HepG2 (cell line): ENCODE measurements around the gene PLPPR4. TPM values are rescaled to one million over a fixed set of nuclear protein-coding genes. Genes with fewer than 3 reads are reported as not detected.

Source experiments
- ATAC-seq: fragments of 200-7000 bp; cut with Tn5 transposase; 3 replicates; pipeline ENCODE4 v1.9.1; 2020; ENCODE audit warnings: mild to moderate bottlenecking, moderate library complexity
- BruUV-seq: library from RNA; stranded (reverse); fragments of 400-500 nt; replicated peaks from 2 replicates; lab custom pipeline; 2021; lab: Mats Ljungman, UMichigan
- CTCF ChIA-PET: fragments of 300-600 bp; formaldehyde crosslinking; extraction: SDS; loops from one replicate; lab custom pipeline; 2021; ENCODE audit warnings: low total read pairs, inconsistent platforms, low intra/inter-chr PET ratio; lab: Yijun Ruan, JAX
- POLR2A ChIA-PET: fragments of 350-600 bp; sonication (Branson Sonifier 250); formaldehyde crosslinking; loops from one replicate; lab custom pipeline; 2020; ENCODE audit warnings: antibody characterized with exemption, inconsistent platforms; lab: Yijun Ruan, JAX
- DNase-seq: peaks from one replicate; pipeline ENCODE4 v3.0.0-alpha.2; 2015; ENCODE audit warnings: low spot score
- FAIRE-seq: peaks from 3 replicates; lab custom pipeline; 2011; peaks lifted over from hg19 to GRCh38; lab: Jason Lieb, UNC
- H2AFZ ChIP-seq: one replicate; pipeline ENCODE4 v1.6.1; 2011; ENCODE audit warnings: low read length, inconsistent platforms
- H3K27ac ChIP-seq: fragments of 300-600 bp; 3 replicates; pipeline ENCODE4 v1.8.0; 2011; ENCODE audit warnings: mixed run types, mild to moderate bottlenecking, mixed read lengths, low read length, inconsistent platforms; ENCODE audit not compliant: insufficient read depth; ENCODE audit errors: extremely low read length
- H3K27me3 ChIP-seq, 2 experiments: fragments of 200-600 bp in 1 of 2; 2 replicates in 1 of 2; 3 replicates in 1 of 2; pipeline versions ENCODE4 v1.6.0 to v1.8.0; 2011; ENCODE audit warnings: low read length in 2 of 2, mild to moderate bottlenecking in 2 of 2, moderate library complexity in 2 of 2, inconsistent platforms in 1 of 2; ENCODE audit not compliant: insufficient read depth in 2 of 2, control insufficient read depth in 1 of 2
- H3K36me3 ChIP-seq, 2 experiments: fragments of 200-600 bp in 1 of 2; replicated peaks in 1 of 2; 2 replicates in 1 of 2; 3 replicates in 1 of 2; pipeline versions ENCODE4 v1.5.1 to v1.8.0; 2011; ENCODE audit warnings: low read length in 2 of 2, inconsistent platforms in 1 of 2; ENCODE audit not compliant: insufficient read depth in 2 of 2, control insufficient read depth in 1 of 2
- H3K4me1 ChIP-seq: 2 replicates; pipeline ENCODE4 v1.5.1; 2012; ENCODE audit warnings: low read length, inconsistent platforms; ENCODE audit not compliant: insufficient read depth
- H3K4me2 ChIP-seq: 2 replicates; pipeline ENCODE4 v1.6.0; 2011; ENCODE audit warnings: low read depth, low read length, inconsistent platforms
- H3K4me3 ChIP-seq, 3 experiments: fragments of 200-600 bp in 1 of 3; sonication (generic), shearing (Covaris generic) in 1 of 3; replicated peaks in 1 of 3; 2 replicates each; pipeline ENCODE4 v1.5.1; 2011 to 2016; ENCODE audit warnings: low read length in 3 of 3, inconsistent platforms in 2 of 3, low read depth in 2 of 3, mild to moderate bottlenecking in 2 of 3, control low read depth in 1 of 3, mixed read lengths in 1 of 3; ENCODE audit not compliant: insufficient read depth in 1 of 3
- H3K79me2 ChIP-seq: one replicate; pipeline ENCODE4 v1.6.1; 2011; ENCODE audit warnings: low read length, inconsistent platforms; ENCODE audit not compliant: insufficient read depth
- H3K9ac ChIP-seq: 2 replicates; pipeline ENCODE4 v1.6.0; 2011; ENCODE audit warnings: mild to moderate bottlenecking, low read depth, low read length, inconsistent platforms; ENCODE audit not compliant: insufficient read depth
- H3K9me3 ChIP-seq: 2 replicates; pipeline ENCODE4 v1.5.1; 2012; ENCODE audit warnings: mild to moderate bottlenecking, low read length
- H4K20me1 ChIP-seq: 2 replicates; pipeline ENCODE4 v1.6.0; 2011; ENCODE audit warnings: inconsistent platforms, mild to moderate bottlenecking, low read length, moderate library complexity; ENCODE audit not compliant: insufficient read depth
- ASH2L ChIP-seq: fragments of 300-600, 200-600 bp; sonication (generic); IDR thresholded peaks from 2 replicates; pipeline ENCODE4 v1.7.0; 2017; ENCODE audit warnings: low read depth, mild to moderate bottlenecking, moderate library complexity, mixed read lengths, low read length; ENCODE audit not compliant: insufficient read length
- CHCHD3 ChIP-seq: sonication (generic); formaldehyde crosslinking; IDR thresholded peaks from 2 replicates; pipeline ENCODE4 v1.8.0; 2022; ENCODE audit warnings: mild to moderate bottlenecking, missing genetic modification reagents, moderate library complexity
- DRAP1 ChIP-seq: IDR thresholded peaks from 2 replicates; pipeline ENCODE4 v1.6.1; 2016; ENCODE audit warnings: missing genetic modification reagents, missing compliant biosample characterization
- FOSL1 ChIP-seq: sonication (generic); formaldehyde crosslinking; IDR thresholded peaks from 2 replicates; pipeline ENCODE4 v1.9.0; 2021; ENCODE audit warnings: missing genetic modification reagents, borderline replicate concordance
- HNRNPK ChIP-seq: fragments of 200-400 bp; formaldehyde crosslinking; IDR thresholded peaks from 2 replicates; pipeline ENCODE4 v1.6.1; 2018; ENCODE audit warnings: low read length, low read depth, moderate library complexity, mild to moderate bottlenecking; ENCODE audit not compliant: poor library complexity, severe bottlenecking
- HOXD1 ChIP-seq: sonication (generic); formaldehyde crosslinking; IDR thresholded peaks from 2 replicates; pipeline ENCODE4 v1.5.0; 2020; ENCODE audit warnings: missing genetic modification reagents
- KDM6A ChIP-seq: IDR thresholded peaks from 2 replicates; pipeline ENCODE4 v1.6.1; 2016; ENCODE audit warnings: low read depth
- MZF1 ChIP-seq: sonication (generic); formaldehyde crosslinking; IDR thresholded peaks from 2 replicates; pipeline ENCODE4 v1.8.1; 2023; ENCODE audit warnings: mild to moderate bottlenecking, missing genetic modification reagents, borderline replicate concordance
- NR2F6 ChIP-seq, 2 experiments: IDR thresholded peaks; 2 replicates each; pipeline ENCODE4 v1.6.1; 2016; ENCODE audit warnings: antibody characterized with exemption in 1 of 2, mild to moderate bottlenecking in 1 of 2
- USF2 ChIP-seq, 2 experiments: sonication (generic) in 1 of 2; formaldehyde crosslinking in 1 of 2; IDR thresholded peaks; 2 replicates each; pipeline versions ENCODE4 v1.5.1 to v1.6.1; 2011 to 2020; ENCODE audit warnings: borderline replicate concordance in 1 of 2, low read depth in 1 of 2, low read length in 1 of 2, mild to moderate bottlenecking in 1 of 2, missing genetic modification reagents in 1 of 2, moderate library complexity in 1 of 2
- ZFP90 ChIP-seq: sonication (generic); formaldehyde crosslinking; IDR thresholded peaks from 2 replicates; pipeline ENCODE4 v1.8.0; 2022; ENCODE audit warnings: missing genetic modification reagents, mild to moderate bottlenecking, inconsistent platforms, borderline replicate concordance
- ZNF180 ChIP-seq: sonication (generic); formaldehyde crosslinking; IDR thresholded peaks from 2 replicates; pipeline ENCODE4 v1.4.0; 2020; ENCODE audit warnings: low read depth, missing genetic modification reagents, borderline replicate concordance
- ZNF3 ChIP-seq: IDR thresholded peaks from 2 replicates; pipeline ENCODE4 v1.7.0; 2017; ENCODE audit warnings: inconsistent platforms
- ZNF614 ChIP-seq: IDR thresholded peaks from 2 replicates; pipeline ENCODE4 v1.6.1; 2018; ENCODE audit warnings: missing biosample characterization, missing genetic modification reagents, inconsistent platforms, borderline replicate concordance
- ZNF766 ChIP-seq: sonication (generic); formaldehyde crosslinking; IDR thresholded peaks from 2 replicates; pipeline ENCODE4 v1.5.0; 2020; ENCODE audit warnings: missing genetic modification reagents, borderline replicate concordance
- ZNF775 ChIP-seq: sonication (generic); formaldehyde crosslinking; IDR thresholded peaks from 2 replicates; pipeline ENCODE4 v1.4.0; 2020; ENCODE audit warnings: missing genetic modification reagents, mild to moderate bottlenecking, moderate library complexity, borderline replicate concordance
- ZSCAN30 ChIP-seq: sonication (generic); formaldehyde crosslinking; IDR thresholded peaks from 2 replicates; pipeline ENCODE4 v1.5.0; 2020; ENCODE audit warnings: mild to moderate bottlenecking, missing genetic modification reagents
- WGBS: methylation state at CpG from one replicate; pipeline ENCODE4 v1.1.6; 2017; ENCODE audit warnings: low lambda C conversion rate; 5-methylcytosine and 5-hydroxymethylcytosine counted together
- in situ Hi-C: cut with HindIII; loops from 2 replicates; pipeline ENCODE4 v1.10.0; 2017; ENCODE audit warnings: low pct_unique_long_range_greater_than_20kb; ENCODE audit not compliant: extremely low pct_ligation_motif_present
- intact Hi-C: fragments of 100-400 bp; cut with micrococcal nuclease; formaldehyde crosslinking; loops from one replicate; pipeline ENCODE4 v1.10.0; 2022; ENCODE audit not compliant: unreplicated experiment
- polyA plus RNA-seq, 8 experiments: library from polyadenylated mRNA; depleted of rRNA in 3 of 8; stranded (reverse) in 7 of 8; unstranded in 1 of 8; fragments of >200 nt; fragmentation: Illumina TruSeq in 4 of 8; extraction: Trizol in 4 of 8; gene quantifications; 2 replicates each; pipeline versions ENCODE4 v1.2.1 to v1.2.3, GENCODE V29; 2011 to 2016; ENCODE audit warnings: low read depth in 4 of 8, missing spikeins in 1 of 8, mixed read lengths in 1 of 8; ENCODE audit not compliant: insufficient read depth in 1 of 8
- total RNA-seq, 5 experiments: library from RNA; depleted of rRNA; stranded (reverse); fragments of >200 nt; fragmentation: Illumina TruSeq; extraction: Trizol; gene quantifications; 2 replicates each; pipeline ENCODE4 v1.2.3, GENCODE V29; 2016; ENCODE audit warnings: low read depth in 1 of 5
- TF ChIP-seq, protein P1 (sequence below): sonication (generic); formaldehyde crosslinking; conservative IDR thresholded peaks from 2 replicates; pipeline ENCODE4 v1.4.0; 2020; ENCODE audit warnings: missing genetic modification reagents
- TF ChIP-seq, protein P2 (sequence below): sonication (generic); formaldehyde crosslinking; IDR thresholded peaks from 2 replicates; pipeline ENCODE4 v1.8.1; 2023; ENCODE audit warnings: mild to moderate bottlenecking, missing genetic modification reagents

PLPPR4 gene
- total and polyA plus RNA-seq, 2 of the 13 experiments (the other 11 are each of a cell fraction or from before 2014, with no cell fraction given) = not detected

GRCh38 chr1:99239690-99240089 lies 24.6 kb upstream of the PLPPR4 start:
- in situ Hi-C loops (no loop called here), intact Hi-C loops (no loop called here)
- ChIA-PET POLR2A (no interaction called here), CTCF (no interaction called here)
- H3K27me3 ChIP-seq = no peaks in the 10 kb centered on the region
- no peak overlapping the region for H3K9ac ChIP-seq
- no peak overlapping the region for H3K27ac ChIP-seq
- H3K4me1 ChIP-seq = no peaks in the 10 kb centered on the region
- 10% methylated on average over 6 of the region's 6 CpGs for WGBS
- no TSS peak for BruUV-seq
- H2AFZ ChIP-seq = no peak overlapping the region
- no peaks in the 10 kb centered on the region for H3K79me2 ChIP-seq
- no peak overlapping the region for H3K4me2 ChIP-seq
- no peaks in the 10 kb centered on the region for H4K20me1 ChIP-seq
- no peak overlapping the region for H3K4me3 ChIP-seq
- FAIRE-seq (no peak), DNase-seq (no peak)
- no peaks in the 10 kb centered on the region for H3K9me3 ChIP-seq
- TF ChIP-seq CHCHD3 (CRISPR knock-in tag) = no peak
- no peak for TF ChIP-seq ZNF775 (CRISPR knock-in tag)
- TF ChIP-seq USF2 (IDR thresholded peaks at IDR 0.05; ENCODE audit: low read depth, low read length) = no peak
- TF ChIP-seq USF2 (CRISPR knock-in tag; IDR thresholded peaks at IDR 0.05; ENCODE audit: borderline replicate concordance) = no peak
- TF ChIP-seq KDM6A (CRISPR knock-in tag) = no peak
- TF ChIP-seq FOSL1 (CRISPR knock-in tag) = no peak
- TF ChIP-seq ZSCAN30 (CRISPR knock-in tag) = no peak
- TF ChIP-seq ZFP90 (CRISPR knock-in tag) = no peak
- TF ChIP-seq, protein P1, sequence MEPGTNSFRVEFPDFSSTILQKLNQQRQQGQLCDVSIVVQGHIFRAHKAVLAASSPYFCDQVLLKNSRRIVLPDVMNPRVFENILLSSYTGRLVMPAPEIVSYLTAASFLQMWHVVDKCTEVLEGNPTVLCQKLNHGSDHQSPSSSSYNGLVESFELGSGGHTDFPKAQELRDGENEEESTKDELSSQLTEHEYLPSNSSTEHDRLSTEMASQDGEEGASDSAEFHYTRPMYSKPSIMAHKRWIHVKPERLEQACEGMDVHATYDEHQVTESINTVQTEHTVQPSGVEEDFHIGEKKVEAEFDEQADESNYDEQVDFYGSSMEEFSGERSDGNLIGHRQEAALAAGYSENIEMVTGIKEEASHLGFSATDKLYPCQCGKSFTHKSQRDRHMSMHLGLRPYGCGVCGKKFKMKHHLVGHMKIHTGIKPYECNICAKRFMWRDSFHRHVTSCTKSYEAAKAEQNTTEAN (CRISPR knock-in tag) = no peak
- no peak for TF ChIP-seq ZNF3
- TF ChIP-seq HOXD1 (CRISPR knock-in tag) = no peak
- TF ChIP-seq ZNF766 (CRISPR knock-in tag) = no peak
- no peak for TF ChIP-seq HNRNPK
- TF ChIP-seq NR2F6 (IDR thresholded peaks at IDR 0.05) = no peak
- TF ChIP-seq NR2F6 (CRISPR knock-in tag; IDR thresholded peaks at IDR 0.05) = no peak
- TF ChIP-seq DRAP1 (CRISPR knock-in tag) = no peak
- no peak for TF ChIP-seq ZNF180 (CRISPR knock-in tag)
- TF ChIP-seq ZNF614 (CRISPR knock-in tag) = no peak
- no peak for TF ChIP-seq MZF1 (CRISPR knock-in tag)
- TF ChIP-seq, protein P2, sequence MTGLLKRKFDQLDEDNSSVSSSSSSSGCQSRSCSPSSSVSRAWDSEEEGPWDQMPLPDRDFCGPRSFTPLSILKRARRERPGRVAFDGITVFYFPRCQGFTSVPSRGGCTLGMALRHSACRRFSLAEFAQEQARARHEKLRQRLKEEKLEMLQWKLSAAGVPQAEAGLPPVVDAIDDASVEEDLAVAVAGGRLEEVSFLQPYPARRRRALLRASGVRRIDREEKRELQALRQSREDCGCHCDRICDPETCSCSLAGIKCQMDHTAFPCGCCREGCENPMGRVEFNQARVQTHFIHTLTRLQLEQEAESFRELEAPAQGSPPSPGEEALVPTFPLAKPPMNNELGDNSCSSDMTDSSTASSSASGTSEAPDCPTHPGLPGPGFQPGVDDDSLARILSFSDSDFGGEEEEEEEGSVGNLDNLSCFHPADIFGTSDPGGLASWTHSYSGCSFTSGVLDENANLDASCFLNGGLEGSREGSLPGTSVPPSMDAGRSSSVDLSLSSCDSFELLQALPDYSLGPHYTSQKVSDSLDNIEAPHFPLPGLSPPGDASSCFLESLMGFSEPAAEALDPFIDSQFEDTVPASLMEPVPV (CRISPR knock-in tag) = no peak
- no peak for TF ChIP-seq ASH2L
- TF ChIP-seq, all 625 proteins: peak for 0
- no peak for ATAC-seq
- H3K36me3 ChIP-seq = no peaks in the 10 kb centered on the region
